A549 (cell line): ENCODE measurements around the gene AUTS2. TPM values are rescaled to one million over a fixed set of nuclear protein-coding genes. Genes with fewer than 3 reads are reported as not detected.

Source experiments
- ATAC-seq, 2 experiments: fragments of 200-7000 bp in 1 of 2; fragments of >200 bp in 1 of 2; cut with Nextera tagmentation in 1 of 2; cut with Tn5 transposase in 1 of 2; 3 replicates each; pipeline versions ENCODE4 v1.8.0 to v1.9.1; 2018 to 2020; ENCODE audit warnings: mild to moderate bottlenecking in 1 of 2, moderate library complexity in 1 of 2
- CTCF ChIA-PET: fragments of 300-600 bp; sonication (Branson Sonifier 250); formaldehyde crosslinking; extraction: SDS; loops from one replicate; lab custom pipeline; 2021; ENCODE audit warnings: antibody characterized with exemption, inconsistent platforms; lab: Yijun Ruan, JAX
- POLR2A ChIA-PET: fragments of 350-600 bp; formaldehyde crosslinking; extraction: SDS; loops from one replicate; lab custom pipeline; 2021; ENCODE audit warnings: antibody characterized with exemption, inconsistent platforms; lab: Yijun Ruan, JAX
- DNase-seq, 2 experiments: peaks; one replicate each; pipeline versions ENCODE4 v3.0.0 to v3.0.0-alpha.2; 2011 to 2016; ENCODE audit warnings: low read depth in 1 of 2, low spot score in 1 of 2
- FAIRE-seq: peaks from 2 replicates; lab custom pipeline; 2011; peaks lifted over from hg19 to GRCh38; lab: Jason Lieb, UNC
- H3K27ac ChIP-seq, 2 experiments: fragments of >200 bp; sonication (Bioruptor Twin); formaldehyde crosslinking; 3 replicates each; pipeline ENCODE4 v1.5.1; 2016 to 2017
- H3K4me1 ChIP-seq: fragments of >200 bp; sonication (Bioruptor Twin); formaldehyde crosslinking; 3 replicates; pipeline ENCODE4 v1.6.1; 2016
- H3K4me2 ChIP-seq: fragments of >200 bp; sonication (Bioruptor Twin); formaldehyde crosslinking; 3 replicates; pipeline ENCODE4 v1.6.1; 2016
- H3K4me3 ChIP-seq: fragments of >200 bp; sonication (Bioruptor Twin); formaldehyde crosslinking; 3 replicates; pipeline ENCODE4 v1.5.1; 2016
- H3K9me3 ChIP-seq: fragments of >200 bp; sonication (Bioruptor Twin); formaldehyde crosslinking; 3 replicates; pipeline ENCODE4 v1.6.1; 2016
- ATOH8 ChIP-seq: fragments of 250-450 bp; sonication (Bioruptor Pico); IDR thresholded peaks from 2 replicates; pipeline ENCODE4 v1.5.0; 2020; ENCODE audit warnings: low read depth, mild to moderate bottlenecking, moderate library complexity
- CBX8 ChIP-seq: fragments of 200-600 bp; sonication (generic); IDR thresholded peaks from 2 replicates; pipeline ENCODE4 v1.6.1; 2016
- CEBPB ChIP-seq, 2 experiments: fragments of >200 bp in 1 of 2; sonication (Bioruptor Twin) in 1 of 2; formaldehyde crosslinking in 1 of 2; IDR thresholded peaks; 2 replicates each; pipeline ENCODE4 v1.6.1; 2012 to 2016
- CHD4 ChIP-seq: fragments of 200-600 bp; sonication (generic); IDR thresholded peaks from 2 replicates; pipeline ENCODE4 v1.6.1; 2016; ENCODE audit warnings: antibody characterized with exemption, mild to moderate bottlenecking, borderline replicate concordance
- E2F6 ChIP-seq: IDR thresholded peaks from 2 replicates; pipeline ENCODE4 v1.6.1; 2012; ENCODE audit warnings: low read depth, borderline replicate concordance
- EHMT2 ChIP-seq: fragments of 200-600 bp; sonication (generic); IDR thresholded peaks from 2 replicates; pipeline ENCODE4 v1.6.1; 2016; ENCODE audit warnings: antibody characterized with exemption, low read depth, mild to moderate bottlenecking, moderate library complexity
- ELK1 ChIP-seq: fragments of 150-350 bp; IDR thresholded peaks from 2 replicates; pipeline ENCODE4 v1.6.1; 2014; ENCODE audit warnings: low read depth, mild to moderate bottlenecking, low read length
- EP300 ChIP-seq, 2 experiments: fragments of >200 bp; sonication (Bioruptor Twin); formaldehyde crosslinking; IDR thresholded peaks; 2 replicates in 1 of 2; 3 replicates in 1 of 2; pipeline ENCODE4 v1.6.1; 2016 to 2017
- FOSB ChIP-seq: fragments of 250-450 bp; sonication (Bioruptor Pico); IDR thresholded peaks from 2 replicates; pipeline ENCODE4 v1.5.0; 2020; ENCODE audit warnings: mild to moderate bottlenecking, moderate library complexity
- FOXS1 ChIP-seq: fragments of 250-450 bp; sonication (Bioruptor Pico); IDR thresholded peaks from 2 replicates; pipeline ENCODE4 v1.5.0; 2020; ENCODE audit warnings: mild to moderate bottlenecking, moderate library complexity
- GATA3 ChIP-seq: IDR thresholded peaks from 2 replicates; pipeline ENCODE4 v1.6.1; 2012; ENCODE audit warnings: borderline replicate concordance
- HMGXB4 ChIP-seq: fragments of 250-450 bp; sonication (Bioruptor Pico); IDR thresholded peaks from 2 replicates; pipeline ENCODE4 v1.5.0; 2021; ENCODE audit warnings: mild to moderate bottlenecking, moderate library complexity, borderline replicate concordance
- MAFK ChIP-seq: fragments of 450-650 bp; IDR thresholded peaks from 2 replicates; pipeline ENCODE4 v1.6.1; 2014; ENCODE audit not compliant: partially characterized antibody
- NPAS2 ChIP-seq: fragments of 250-450 bp; sonication (Bioruptor Pico); IDR thresholded peaks from 2 replicates; pipeline ENCODE4 v1.8.0; 2022; ENCODE audit warnings: mild to moderate bottlenecking, moderate library complexity, borderline replicate concordance
- PBX3 ChIP-seq: IDR thresholded peaks from 2 replicates; pipeline ENCODE4 v1.6.1; 2012
- PHF8 ChIP-seq: fragments of 200-600 bp; sonication (generic); IDR thresholded peaks from 2 replicates; pipeline ENCODE4 v1.6.1; 2016; ENCODE audit warnings: low read depth, mild to moderate bottlenecking, antibody characterized with exemption, moderate library complexity, borderline replicate concordance
- POLR2AphosphoS2 ChIP-seq: conservative IDR thresholded peaks from 2 replicates; pipeline ENCODE4 v1.6.1; 2012; ENCODE audit warnings: low read length, improper control_type of control experiment, inconsistent platforms
- RAD21 ChIP-seq, 2 experiments: fragments of >200 bp in 1 of 2; sonication (Bioruptor Twin) in 1 of 2; formaldehyde crosslinking in 1 of 2; IDR thresholded peaks in 1 of 2; conservative IDR thresholded peaks in 1 of 2; 2 replicates in 1 of 2; 3 replicates in 1 of 2; pipeline ENCODE4 v1.6.1; 2012 to 2018; ENCODE audit warnings: inconsistent platforms in 1 of 2
- RCOR1 ChIP-seq: fragments of 150-350 bp; IDR thresholded peaks from 2 replicates; pipeline ENCODE4 v1.6.1; 2014; ENCODE audit warnings: antibody characterized with exemption, low read length, low read depth
- RFX5 ChIP-seq: fragments of 450-650 bp; IDR thresholded peaks from 2 replicates; pipeline ENCODE4 v1.7.1; 2014; ENCODE audit warnings: antibody characterized with exemption, mild to moderate bottlenecking, moderate library complexity
- SREBF2 ChIP-seq: fragments of 450-650 bp; IDR thresholded peaks from 2 replicates; pipeline ENCODE4 v1.6.1; 2014; ENCODE audit warnings: mild to moderate bottlenecking, moderate library complexity
- TFCP2L1 ChIP-seq: fragments of 250-450 bp; sonication (Bioruptor Pico); IDR thresholded peaks from 2 replicates; pipeline ENCODE4 v1.5.0; 2021; ENCODE audit warnings: mild to moderate bottlenecking
- USF2 ChIP-seq: fragments of 450-650 bp; IDR thresholded peaks from 2 replicates; pipeline ENCODE4 v1.6.1; 2014; ENCODE audit warnings: antibody characterized with exemption
- ZNF302 ChIP-seq: fragments of 250-450 bp; sonication (Bioruptor Pico); IDR thresholded peaks from 2 replicates; pipeline ENCODE4 v1.9.0; 2021; ENCODE audit warnings: inconsistent platforms, mild to moderate bottlenecking, moderate library complexity
- ZSCAN20 ChIP-seq: fragments of 250-450 bp; sonication (Bioruptor Pico); IDR thresholded peaks from 2 replicates; pipeline ENCODE4 v1.8.0; 2022; ENCODE audit warnings: mild to moderate bottlenecking, moderate library complexity
- WGBS: methylation state at CpG from one replicate; pipeline ENCODE4 v1.1.6; 2017; ENCODE audit errors: missing lambda C conversion rate; 5-methylcytosine and 5-hydroxymethylcytosine counted together
- polyA plus RNA-seq, 4 experiments: library from polyadenylated mRNA; depleted of rRNA in 3 of 4; stranded (reverse); fragments of >200 nt; fragmentation: RNase III in 1 of 4; extraction: RNeasy Plus Mini Kit Qiagen cat#74134 plus additional on column Dnase treatment in 1 of 4; gene quantifications; 2 replicates in 3 of 4; 3 replicates in 1 of 4; pipeline ENCODE4 v1.2.3, GENCODE V29; 2011 to 2017

Gene AUTS2
- polyA plus RNA-seq, 2 of the 4 experiments (the other 2 are of a cell fraction), result 1.6 to 3.6 TPM

- no peaks in the 10 kb centered on the region; the same call in 2 of the 3 replicates for H3K9me3 ChIP-seq
- DNase-seq, result no peak
- no peak for FAIRE-seq
- no peaks in the 10 kb centered on the region for H3K4me1 ChIP-seq
- CTCF ChIA-PET, result interaction anchor here (0.5 kb wide), 1 partner anchor 9 kb away, joined by 3 read pairs; no protein-coding TSS in a partner anchor
- TF ChIP-seq PBX3 (no peak), RAD21 (conservative IDR thresholded peaks at IDR 0.05 in 1 of 2, IDR thresholded peaks at IDR 0.05 in 1 of 2) (no peak), SREBF2 (no peak), ZNF302 (CRISPR knock-in tag) (no peak), RFX5 (no peak), FOXS1 (no peak), TFCP2L1 (no peak), CBX8 (no peak), EHMT2 (no peak), ATOH8 (CRISPR knock-in tag) (no peak), CEBPB (IDR thresholded peaks at IDR 0.05) (no peak), EP300 (IDR thresholded peaks at IDR 0.05) (no peak)
- no peak overlapping the region for H3K4me3 ChIP-seq
- POLR2A ChIA-PET, result no interaction called here
- H3K27ac ChIP-seq, result no peak overlapping the region
- no peak for ATAC-seq
- 35% methylated on average over 6 of the region's 6 CpGs for WGBS
- no peak overlapping the region for H3K4me2 ChIP-seq
Measured at GRCh38 chr7:70372768-70373515, 774.7 kb downstream of the AUTS2 start.

GRCh38 chr7:70374772-70375533, 776.7 kb downstream of the AUTS2 start:
- TF ChIP-seq USF2 (no peak), PBX3 (no peak), E2F6 (no peak), CEBPB (IDR thresholded peaks at IDR 0.05) (no peak), FOSB (no peak), ZSCAN20 (CRISPR knock-in tag) (no peak), HMGXB4 (no peak), PHF8 (no peak), ELK1 (no peak), POLR2AphosphoS2 (no peak), NPAS2 (no peak), MAFK (no peak), RCOR1 (no peak), GATA3 (no peak), CHD4 (no peak)
- no peaks in the 10 kb centered on the region for H3K4me1 ChIP-seq
- no peak overlapping the region for H3K4me2 ChIP-seq
- no peaks in the 10 kb centered on the region; the same call in 2 of the 3 replicates for H3K9me3 ChIP-seq
- POLR2A ChIA-PET, result no interaction called here
- no peak overlapping the region for H3K27ac ChIP-seq
- 51% methylated on average over 6 of the region's 6 CpGs for WGBS
- ATAC-seq (no peak), FAIRE-seq (no peak), DNase-seq (no peak)
- no peak overlapping the region for H3K4me3 ChIP-seq
- CTCF ChIA-PET, result no interaction called here
